GM12891 (cell line): ENCODE data around the gene DLX2.

Experiments used
- PAX5 ChIP-seq: IDR thresholded peaks from 2 replicates; pipeline ENCODE4 v1.6.1; 2011; ENCODE audit warnings: low read length, moderate library complexity, mild to moderate bottlenecking; ENCODE audit not compliant: insufficient read depth, severe bottlenecking
- POLR2A ChIP-seq: IDR thresholded peaks from 2 replicates; pipeline ENCODE4 v1.6.1; 2011; ENCODE audit warnings: low read depth, low read length, control low read depth
- POLR2AphosphoS5 ChIP-seq: IDR thresholded peaks from 2 replicates; pipeline ENCODE4 v1.6.1; 2011; ENCODE audit warnings: low read depth, low read length, control low read depth
- POU2F2 ChIP-seq: IDR thresholded peaks from 2 replicates; pipeline ENCODE4 v1.6.1; 2011; ENCODE audit warnings: low read depth, mild to moderate bottlenecking, control low read depth, low read length, moderate library complexity
- SPI1 ChIP-seq: IDR thresholded peaks from 2 replicates; pipeline ENCODE4 v1.6.1; 2011; ENCODE audit warnings: low read depth, low read length, control low read depth
- TAF1 ChIP-seq: IDR thresholded peaks from 2 replicates; pipeline ENCODE4 v1.6.1; 2011; ENCODE audit warnings: low read depth, low read length, control low read depth

GRCh38 chr2:172137109-172137508 lies 34.4 kb upstream of the DLX2 start:
- no peak for TF ChIP-seq POLR2AphosphoS5
- TF ChIP-seq TAF1: no peak
- TF ChIP-seq POLR2A: no peak
- TF ChIP-seq SPI1: no peak
- no peak for TF ChIP-seq POU2F2
- TF ChIP-seq PAX5: no peak
